HepG2 (cell line): ENCODE results near the gene PRPSAP1. TPM values are rescaled to one million over a fixed set of nuclear protein-coding genes. Genes with fewer than 3 reads are reported as not detected.

ENCODE experiments used
- AKAP8 ChIP-seq: sonication (generic); formaldehyde crosslinking; IDR thresholded peaks from 2 replicates; pipeline ENCODE4 v1.5.1; 2020; ENCODE audit warnings: mild to moderate bottlenecking, missing genetic modification reagents
- BCL6 ChIP-seq: IDR thresholded peaks from 2 replicates; pipeline ENCODE4 v1.6.1; 2016; ENCODE audit warnings: missing genetic modification reagents, missing compliant biosample characterization
- CENPT ChIP-seq: sonication (generic); formaldehyde crosslinking; IDR thresholded peaks from 2 replicates; pipeline ENCODE4 v1.8.0; 2022; ENCODE audit warnings: low read depth, mild to moderate bottlenecking, moderate library complexity, missing genetic modification reagents
- DDIT3 ChIP-seq: sonication (generic); formaldehyde crosslinking; IDR thresholded peaks from 2 replicates; pipeline ENCODE4 v1.4.0; 2020; ENCODE audit warnings: mild to moderate bottlenecking, missing genetic modification reagents
- E2F5 ChIP-seq: sonication (generic); formaldehyde crosslinking; conservative IDR thresholded peaks from 2 replicates; pipeline ENCODE4 v1.4.0; 2020; ENCODE audit warnings: missing genetic modification reagents
- HDAC2 ChIP-seq: sonication (generic); formaldehyde crosslinking; IDR thresholded peaks from 2 replicates; pipeline ENCODE4 v1.4.0; 2020; ENCODE audit warnings: missing genetic modification reagents
- HMG20A ChIP-seq: IDR thresholded peaks from 2 replicates; pipeline ENCODE4 v1.6.1; 2016; ENCODE audit warnings: borderline replicate concordance
- HNRNPUL1 ChIP-seq: fragments of 200-400 bp; formaldehyde crosslinking; IDR thresholded peaks from 2 replicates; pipeline ENCODE4 v1.6.1; 2017; ENCODE audit warnings: low read depth, mild to moderate bottlenecking, low read length, moderate library complexity
- KDM5A ChIP-seq: fragments of 200-600 bp; sonication (generic); IDR thresholded peaks from 2 replicates; pipeline ENCODE4 v1.7.0; 2018; ENCODE audit warnings: antibody characterized with exemption, mild to moderate bottlenecking, low read length, borderline replicate concordance
- NR2F1 ChIP-seq, 2 experiments: fragments of 450-650 bp in 1 of 2; formaldehyde crosslinking in 1 of 2; IDR thresholded peaks; 2 replicates each; pipeline versions ENCODE4 v1.5.0 to v1.6.1; 2016 to 2020; ENCODE audit warnings: mild to moderate bottlenecking in 1 of 2, missing compliant biosample characterization in 1 of 2, missing genetic modification reagents in 1 of 2, moderate library complexity in 1 of 2
- POLR2AphosphoS2 ChIP-seq: IDR thresholded peaks from 2 replicates; pipeline ENCODE4 v1.6.1; 2011; ENCODE audit warnings: low read depth, low read length, improper control_type of control experiment
- STAT5B ChIP-seq: sonication (generic); formaldehyde crosslinking; IDR thresholded peaks from 2 replicates; pipeline ENCODE4 v1.4.0; 2020; ENCODE audit warnings: missing genetic modification reagents
- SYNCRIP ChIP-seq: fragments of 200-400 bp; formaldehyde crosslinking; IDR thresholded peaks from 2 replicates; pipeline ENCODE4 v1.6.1; 2018; ENCODE audit warnings: mild to moderate bottlenecking, low read depth, low read length; ENCODE audit not compliant: insufficient read depth
- TBP ChIP-seq: sonication (generic); formaldehyde crosslinking; IDR thresholded peaks from 2 replicates; pipeline ENCODE4 v1.5.0; 2020; ENCODE audit warnings: missing genetic modification reagents
- ZBTB46 ChIP-seq: sonication (generic); formaldehyde crosslinking; IDR thresholded peaks from 2 replicates; pipeline ENCODE4 v1.4.0; 2020; ENCODE audit warnings: mild to moderate bottlenecking, missing genetic modification reagents, borderline replicate concordance
- ZFX ChIP-seq: sonication (generic); formaldehyde crosslinking; IDR thresholded peaks from 2 replicates; pipeline ENCODE4 v1.4.0; 2020; ENCODE audit warnings: mild to moderate bottlenecking, low read depth, missing genetic modification reagents, moderate library complexity
- ZNF235 ChIP-seq: sonication (generic); formaldehyde crosslinking; IDR thresholded peaks from 2 replicates; pipeline ENCODE4 v1.8.1; 2023; ENCODE audit warnings: mild to moderate bottlenecking, missing genetic modification reagents, borderline replicate concordance
- ZNF282 ChIP-seq: fragments of 450-650 bp; IDR thresholded peaks from 2 replicates; pipeline ENCODE4 v1.6.1; 2018; ENCODE audit not compliant: partially characterized antibody
- ZNF337 ChIP-seq: sonication (generic); formaldehyde crosslinking; IDR thresholded peaks from 2 replicates; pipeline ENCODE4 v1.5.1; 2020; ENCODE audit warnings: missing genetic modification reagents, low read depth, mild to moderate bottlenecking, borderline replicate concordance
- ZNF713 ChIP-seq: sonication (generic); formaldehyde crosslinking; IDR thresholded peaks from 2 replicates; pipeline ENCODE4 v1.4.0; 2020; ENCODE audit warnings: mild to moderate bottlenecking, missing genetic modification reagents
- polyA plus RNA-seq, 8 experiments: library from polyadenylated mRNA; depleted of rRNA in 3 of 8; stranded (reverse) in 7 of 8; unstranded in 1 of 8; fragments of >200 nt; fragmentation: Illumina TruSeq in 4 of 8; extraction: Trizol in 4 of 8; gene quantifications; 2 replicates each; pipeline versions ENCODE4 v1.2.1 to v1.2.3, GENCODE V29; 2011 to 2016; ENCODE audit warnings: low read depth in 4 of 8, missing spikeins in 1 of 8, mixed read lengths in 1 of 8; ENCODE audit not compliant: insufficient read depth in 1 of 8
- total RNA-seq, 5 experiments: library from RNA; depleted of rRNA; stranded (reverse); fragments of >200 nt; fragmentation: Illumina TruSeq; extraction: Trizol; gene quantifications; 2 replicates each; pipeline ENCODE4 v1.2.3, GENCODE V29; 2016; ENCODE audit warnings: low read depth in 1 of 5
- TF ChIP-seq, protein P1 (sequence below): sonication (generic); formaldehyde crosslinking; IDR thresholded peaks from 2 replicates; pipeline ENCODE4 v1.4.0; 2020; ENCODE audit warnings: missing genetic modification reagents
- TF ChIP-seq, protein P2 (sequence below): sonication (generic); formaldehyde crosslinking; IDR thresholded peaks from 2 replicates; pipeline ENCODE4 v1.4.0; 2020; ENCODE audit warnings: missing genetic modification reagents, mild to moderate bottlenecking, borderline replicate concordance

Gene PRPSAP1
- total and polyA plus RNA-seq, 2 of the 13 experiments (the other 11 are each of a cell fraction or from before 2014, with no cell fraction given): 91.1 to 314 TPM

DNA sequence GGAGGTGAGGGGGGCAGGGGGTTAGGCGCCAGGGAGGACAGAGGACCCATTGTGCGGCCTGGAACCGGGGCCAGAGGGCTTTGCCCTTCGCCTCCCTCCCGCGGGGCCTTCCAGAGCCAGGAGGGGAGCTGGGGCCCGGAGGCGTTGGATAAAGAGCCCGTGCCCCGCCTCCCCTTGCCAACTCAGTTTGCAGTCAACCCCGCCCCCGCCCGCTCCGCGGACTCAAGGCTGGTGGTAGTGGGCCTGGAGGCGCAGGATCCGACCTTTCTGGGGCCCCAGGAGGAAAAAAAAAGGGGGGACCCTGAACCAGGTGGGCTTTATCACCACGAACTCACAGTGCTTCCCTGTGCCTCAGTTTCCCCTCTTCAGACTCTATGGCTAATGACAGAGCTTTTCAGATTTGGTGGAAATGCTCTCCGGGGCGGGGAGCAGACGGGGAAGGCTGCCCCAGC is 28.7 kb upstream of the PRPSAP1 start (continued):
- 0 out of 2 replicates have a peak, but pooled peaks have one; percentile 31 for TF ChIP-seq ZNF235 (CRISPR knock-in tag)
- TF ChIP-seq HMG20A: peak; percentile 77; the same call in 1 of the 2 replicates
- no peak for TF ChIP-seq SYNCRIP
- TF ChIP-seq DDIT3 (CRISPR knock-in tag): no peak
- TF ChIP-seq HDAC2 (CRISPR knock-in tag): peak; percentile 60; the same call in 1 of the 2 replicates
- TF ChIP-seq TBP (CRISPR knock-in tag): no peak
- TF ChIP-seq, protein P1, sequence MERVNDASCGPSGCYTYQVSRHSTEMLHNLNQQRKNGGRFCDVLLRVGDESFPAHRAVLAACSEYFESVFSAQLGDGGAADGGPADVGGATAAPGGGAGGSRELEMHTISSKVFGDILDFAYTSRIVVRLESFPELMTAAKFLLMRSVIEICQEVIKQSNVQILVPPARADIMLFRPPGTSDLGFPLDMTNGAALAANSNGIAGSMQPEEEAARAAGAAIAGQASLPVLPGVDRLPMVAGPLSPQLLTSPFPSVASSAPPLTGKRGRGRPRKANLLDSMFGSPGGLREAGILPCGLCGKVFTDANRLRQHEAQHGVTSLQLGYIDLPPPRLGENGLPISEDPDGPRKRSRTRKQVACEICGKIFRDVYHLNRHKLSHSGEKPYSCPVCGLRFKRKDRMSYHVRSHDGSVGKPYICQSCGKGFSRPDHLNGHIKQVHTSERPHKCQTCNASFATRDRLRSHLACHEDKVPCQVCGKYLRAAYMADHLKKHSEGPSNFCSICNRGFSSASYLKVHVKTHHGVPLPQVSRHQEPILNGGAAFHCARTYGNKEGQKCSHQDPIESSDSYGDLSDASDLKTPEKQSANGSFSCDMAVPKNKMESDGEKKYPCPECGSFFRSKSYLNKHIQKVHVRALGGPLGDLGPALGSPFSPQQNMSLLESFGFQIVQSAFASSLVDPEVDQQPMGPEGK: peak; percentile 98
- no peak; the same call in 1 of the 2 replicates for TF ChIP-seq CENPT (CRISPR knock-in tag)
- TF ChIP-seq NR2F1 (CRISPR knock-in tag; IDR thresholded peaks at IDR 0.05): peak; percentile 83 to 87
- peak; percentile 85 for TF ChIP-seq BCL6 (CRISPR knock-in tag)
- TF ChIP-seq KDM5A: no peak; the same call in 1 of the 2 replicates
- no peak; the same call in 1 of the 2 replicates for TF ChIP-seq E2F5
- peak; percentile 88; the same call in 1 of the 2 replicates for TF ChIP-seq AKAP8 (CRISPR knock-in tag)
- TF ChIP-seq, protein P2, sequence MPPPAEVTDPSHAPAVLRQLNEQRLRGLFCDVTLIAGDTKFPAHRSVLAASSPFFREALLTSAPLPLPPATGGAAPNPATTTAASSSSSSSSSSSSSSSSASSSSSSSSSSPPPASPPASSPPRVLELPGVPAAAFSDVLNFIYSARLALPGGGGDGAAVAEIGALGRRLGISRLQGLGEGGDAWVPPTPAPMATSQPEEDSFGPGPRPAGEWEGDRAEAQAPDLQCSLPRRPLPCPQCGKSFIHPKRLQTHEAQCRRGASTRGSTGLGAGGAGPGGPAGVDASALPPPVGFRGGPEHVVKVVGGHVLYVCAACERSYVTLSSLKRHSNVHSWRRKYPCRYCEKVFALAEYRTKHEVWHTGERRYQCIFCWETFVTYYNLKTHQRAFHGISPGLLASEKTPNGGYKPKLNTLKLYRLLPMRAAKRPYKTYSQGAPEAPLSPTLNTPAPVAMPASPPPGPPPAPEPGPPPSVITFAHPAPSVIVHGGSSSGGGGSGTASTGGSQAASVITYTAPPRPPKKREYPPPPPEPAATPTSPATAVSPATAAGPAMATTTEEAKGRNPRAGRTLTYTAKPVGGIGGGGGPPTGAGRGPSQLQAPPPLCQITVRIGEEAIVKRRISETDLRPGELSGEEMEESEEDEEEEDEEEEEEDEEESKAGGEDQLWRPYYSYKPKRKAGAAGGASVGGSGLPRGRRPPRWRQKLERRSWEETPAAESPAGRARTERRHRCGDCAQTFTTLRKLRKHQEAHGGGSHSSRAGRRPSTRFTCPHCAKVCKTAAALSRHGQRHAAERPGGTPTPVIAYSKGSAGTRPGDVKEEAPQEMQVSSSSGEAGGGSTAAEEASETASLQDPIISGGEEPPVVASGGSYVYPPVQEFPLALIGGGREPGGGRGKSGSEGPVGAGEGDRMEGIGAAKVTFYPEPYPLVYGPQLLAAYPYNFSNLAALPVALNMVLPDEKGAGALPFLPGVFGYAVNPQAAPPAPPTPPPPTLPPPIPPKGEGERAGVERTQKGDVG (CRISPR knock-in tag): no peak
- no peak for TF ChIP-seq HNRNPUL1
- peak; percentile 91 for TF ChIP-seq ZBTB46 (CRISPR knock-in tag)
- peak; percentile 84 for TF ChIP-seq ZFX (CRISPR knock-in tag)
- TF ChIP-seq ZNF282: no peak
- no peak; the same call in 1 of the 2 replicates for TF ChIP-seq POLR2AphosphoS2
- TF ChIP-seq STAT5B: no peak
- no peak for TF ChIP-seq ZNF713 (CRISPR knock-in tag)
- no peak for TF ChIP-seq ZNF337 (CRISPR knock-in tag)
